Fibroblast of lung (primary cell): ENCODE measurements around the gene DCXR.

Source experiments
- EZH2 ChIP-seq: IDR thresholded peaks from 2 replicates; pipeline ENCODE4 v1.5.1; 2012; ENCODE audit warnings: low read length, control low read depth, mild to moderate bottlenecking; ENCODE audit errors: missing control alignments
- TF ChIP-seq, protein P1 (sequence below), 2 donors: IDR thresholded peaks in 1 of 2; conservative IDR thresholded peaks in 1 of 2; 1 replicate in 1 of 2; 2 replicates in 1 of 2; pipeline ENCODE4 v1.5.1; 2011 to 2012; ENCODE audit warnings: low read length in 2 of 2, control low read depth in 1 of 2, inconsistent platforms in 1 of 2, low read depth in 1 of 2, mild to moderate bottlenecking in 1 of 2

DNA sequence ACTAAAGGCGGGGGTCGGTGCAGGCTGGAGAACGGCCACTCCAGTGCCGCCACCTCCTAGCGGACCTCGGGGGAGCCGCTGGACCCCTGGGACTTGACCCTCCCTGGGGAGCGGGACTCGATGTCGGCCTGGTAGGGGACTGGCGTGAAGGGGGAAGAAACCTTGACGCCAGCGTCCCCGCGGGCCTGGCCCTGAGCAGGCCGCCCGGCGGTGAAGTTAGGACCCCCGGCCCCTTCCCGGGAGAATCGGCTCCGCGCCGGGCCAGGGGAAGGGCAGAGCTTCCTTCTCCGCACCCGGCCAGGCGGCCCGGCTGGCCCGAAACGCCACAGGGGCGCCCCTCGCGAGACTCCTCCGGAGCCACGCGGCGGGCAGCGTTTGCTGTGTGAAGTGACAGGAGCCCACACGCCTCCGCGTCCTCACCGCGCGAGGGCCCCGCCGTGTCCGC lies 27.7 kb upstream of the DCXR start:
- TF ChIP-seq EZH2 = no peak
- TF ChIP-seq, protein P1, sequence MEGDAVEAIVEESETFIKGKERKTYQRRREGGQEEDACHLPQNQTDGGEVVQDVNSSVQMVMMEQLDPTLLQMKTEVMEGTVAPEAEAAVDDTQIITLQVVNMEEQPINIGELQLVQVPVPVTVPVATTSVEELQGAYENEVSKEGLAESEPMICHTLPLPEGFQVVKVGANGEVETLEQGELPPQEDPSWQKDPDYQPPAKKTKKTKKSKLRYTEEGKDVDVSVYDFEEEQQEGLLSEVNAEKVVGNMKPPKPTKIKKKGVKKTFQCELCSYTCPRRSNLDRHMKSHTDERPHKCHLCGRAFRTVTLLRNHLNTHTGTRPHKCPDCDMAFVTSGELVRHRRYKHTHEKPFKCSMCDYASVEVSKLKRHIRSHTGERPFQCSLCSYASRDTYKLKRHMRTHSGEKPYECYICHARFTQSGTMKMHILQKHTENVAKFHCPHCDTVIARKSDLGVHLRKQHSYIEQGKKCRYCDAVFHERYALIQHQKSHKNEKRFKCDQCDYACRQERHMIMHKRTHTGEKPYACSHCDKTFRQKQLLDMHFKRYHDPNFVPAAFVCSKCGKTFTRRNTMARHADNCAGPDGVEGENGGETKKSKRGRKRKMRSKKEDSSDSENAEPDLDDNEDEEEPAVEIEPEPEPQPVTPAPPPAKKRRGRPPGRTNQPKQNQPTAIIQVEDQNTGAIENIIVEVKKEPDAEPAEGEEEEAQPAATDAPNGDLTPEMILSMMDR (conservative IDR thresholded peaks at IDR 0.05 in 1 of 2, IDR thresholded peaks at IDR 0.05 in 1 of 2; ENCODE audit: low read depth in 1 of 2, low read length in 2 of 2) = no peak
